Ishikawa (cell line): ENCODE results near the gene P3H2.

Experiments
- CEBPB ChIP-seq: IDR thresholded peaks from 2 replicates; pipeline ENCODE4 v1.6.1; 2012
- CREB1 ChIP-seq: IDR thresholded peaks from 2 replicates; pipeline ENCODE4 v1.6.1; 2012; ENCODE audit warnings: low read depth
- EGR1 ChIP-seq: IDR thresholded peaks from 2 replicates; pipeline ENCODE4 v1.6.1; 2012
- EP300 ChIP-seq: IDR thresholded peaks from 2 replicates; pipeline ENCODE4 v1.6.1; 2012; ENCODE audit warnings: borderline replicate concordance
- FOXM1 ChIP-seq: IDR thresholded peaks from 2 replicates; pipeline ENCODE4 v1.6.1; 2012; ENCODE audit warnings: low read depth, borderline replicate concordance
- NFIC ChIP-seq: IDR thresholded peaks from 2 replicates; pipeline ENCODE4 v1.6.1; 2012
- RAD21 ChIP-seq: IDR thresholded peaks from 2 replicates; pipeline ENCODE4 v1.6.1; 2012; ENCODE audit warnings: low read depth
- TAF1 ChIP-seq: IDR thresholded peaks from 2 replicates; pipeline ENCODE4 v1.6.1; 2012; ENCODE audit warnings: low read depth, mild to moderate bottlenecking
- TCF12 ChIP-seq: IDR thresholded peaks from 2 replicates; pipeline ENCODE4 v1.6.1; 2012; ENCODE audit warnings: low read depth
- TEAD4 ChIP-seq: IDR thresholded peaks from 2 replicates; pipeline ENCODE4 v1.6.1; 2012
- YY1 ChIP-seq: IDR thresholded peaks from 2 replicates; pipeline ENCODE4 v1.6.1; 2012; ENCODE audit warnings: low read depth
- ZBTB7A ChIP-seq: IDR thresholded peaks from 2 replicates; pipeline ENCODE4 v1.6.1; 2012; ENCODE audit warnings: low read depth
- TF ChIP-seq, protein P1 (sequence below): IDR thresholded peaks from 2 replicates; pipeline ENCODE4 v1.6.1; 2012
- TF ChIP-seq, protein P2 (sequence below): IDR thresholded peaks from 2 replicates; pipeline ENCODE4 v1.6.1; 2012; ENCODE audit warnings: low read depth, mild to moderate bottlenecking
- TF ChIP-seq, protein P3 (sequence below): IDR thresholded peaks from 2 replicates; pipeline ENCODE4 v1.6.1; 2012

Gene P3H2

DNA sequence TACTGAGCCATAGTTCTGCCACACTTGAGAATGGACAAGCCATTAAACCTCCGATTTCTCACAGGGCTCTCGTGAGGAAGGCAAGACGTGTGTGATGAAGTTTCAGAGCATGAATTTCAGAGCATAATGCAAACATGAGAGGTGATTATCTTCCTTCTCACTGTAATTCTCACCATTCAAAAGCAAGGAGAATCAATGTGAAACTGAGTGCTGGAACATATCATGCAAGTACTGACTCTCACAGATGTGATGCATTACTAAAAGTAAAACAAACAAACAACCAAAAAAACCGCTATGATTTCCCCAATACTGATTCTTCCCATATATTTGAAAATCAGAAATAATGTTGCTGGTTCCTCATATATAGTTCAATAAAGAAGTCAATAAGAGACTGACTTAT, 23.7 kb downstream of the P3H2 start:
- TF ChIP-seq EP300 (no peak), YY1 (no peak), CEBPB (no peak), EGR1 (no peak), TEAD4 (no peak), CREB1 (no peak), FOXM1 (no peak), NFIC (no peak), RAD21 (no peak)
- TF ChIP-seq, protein P1, sequence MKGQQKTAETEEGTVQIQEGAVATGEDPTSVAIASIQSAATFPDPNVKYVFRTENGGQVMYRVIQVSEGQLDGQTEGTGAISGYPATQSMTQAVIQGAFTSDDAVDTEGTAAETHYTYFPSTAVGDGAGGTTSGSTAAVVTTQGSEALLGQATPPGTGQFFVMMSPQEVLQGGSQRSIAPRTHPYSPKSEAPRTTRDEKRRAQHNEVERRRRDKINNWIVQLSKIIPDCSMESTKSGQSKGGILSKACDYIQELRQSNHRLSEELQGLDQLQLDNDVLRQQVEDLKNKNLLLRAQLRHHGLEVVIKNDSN, result no peak
- TF ChIP-seq, protein P2, sequence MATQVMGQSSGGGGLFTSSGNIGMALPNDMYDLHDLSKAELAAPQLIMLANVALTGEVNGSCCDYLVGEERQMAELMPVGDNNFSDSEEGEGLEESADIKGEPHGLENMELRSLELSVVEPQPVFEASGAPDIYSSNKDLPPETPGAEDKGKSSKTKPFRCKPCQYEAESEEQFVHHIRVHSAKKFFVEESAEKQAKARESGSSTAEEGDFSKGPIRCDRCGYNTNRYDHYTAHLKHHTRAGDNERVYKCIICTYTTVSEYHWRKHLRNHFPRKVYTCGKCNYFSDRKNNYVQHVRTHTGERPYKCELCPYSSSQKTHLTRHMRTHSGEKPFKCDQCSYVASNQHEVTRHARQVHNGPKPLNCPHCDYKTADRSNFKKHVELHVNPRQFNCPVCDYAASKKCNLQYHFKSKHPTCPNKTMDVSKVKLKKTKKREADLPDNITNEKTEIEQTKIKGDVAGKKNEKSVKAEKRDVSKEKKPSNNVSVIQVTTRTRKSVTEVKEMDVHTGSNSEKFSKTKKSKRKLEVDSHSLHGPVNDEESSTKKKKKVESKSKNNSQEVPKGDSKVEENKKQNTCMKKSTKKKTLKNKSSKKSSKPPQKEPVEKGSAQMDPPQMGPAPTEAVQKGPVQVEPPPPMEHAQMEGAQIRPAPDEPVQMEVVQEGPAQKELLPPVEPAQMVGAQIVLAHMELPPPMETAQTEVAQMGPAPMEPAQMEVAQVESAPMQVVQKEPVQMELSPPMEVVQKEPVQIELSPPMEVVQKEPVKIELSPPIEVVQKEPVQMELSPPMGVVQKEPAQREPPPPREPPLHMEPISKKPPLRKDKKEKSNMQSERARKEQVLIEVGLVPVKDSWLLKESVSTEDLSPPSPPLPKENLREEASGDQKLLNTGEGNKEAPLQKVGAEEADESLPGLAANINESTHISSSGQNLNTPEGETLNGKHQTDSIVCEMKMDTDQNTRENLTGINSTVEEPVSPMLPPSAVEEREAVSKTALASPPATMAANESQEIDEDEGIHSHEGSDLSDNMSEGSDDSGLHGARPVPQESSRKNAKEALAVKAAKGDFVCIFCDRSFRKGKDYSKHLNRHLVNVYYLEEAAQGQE, result no peak
- TF ChIP-seq, protein P3, sequence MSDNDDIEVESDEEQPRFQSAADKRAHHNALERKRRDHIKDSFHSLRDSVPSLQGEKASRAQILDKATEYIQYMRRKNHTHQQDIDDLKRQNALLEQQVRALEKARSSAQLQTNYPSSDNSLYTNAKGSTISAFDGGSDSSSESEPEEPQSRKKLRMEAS, result no peak

DNA sequence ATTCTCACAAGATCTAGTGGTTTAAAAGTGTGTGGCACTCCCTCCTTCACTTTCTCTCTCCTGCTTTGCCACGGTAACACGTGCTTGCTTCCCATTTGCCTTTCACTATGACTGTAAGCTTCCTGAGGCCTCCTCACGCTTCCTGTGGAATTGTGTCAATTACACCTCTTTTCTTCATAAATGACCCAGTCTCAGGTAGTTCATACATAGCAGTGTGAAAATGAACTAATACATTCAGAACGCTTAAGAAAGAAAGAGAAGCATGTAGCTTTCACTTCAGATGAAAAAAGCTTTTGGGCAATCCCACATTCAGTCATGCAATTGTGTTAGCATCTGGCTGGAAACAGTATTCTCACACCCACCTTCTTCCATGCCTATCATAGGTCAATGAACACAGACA, 24.4 kb downstream of the P3H2 start:
- TF ChIP-seq YY1 (no peak), CREB1 (no peak), NFIC (no peak), FOXM1 (no peak), RAD21 (no peak), EGR1 (no peak), ZBTB7A (no peak), TAF1 (no peak)
- TF ChIP-seq, protein P1, result no peak
- TF ChIP-seq, protein P2, result no peak

DNA sequence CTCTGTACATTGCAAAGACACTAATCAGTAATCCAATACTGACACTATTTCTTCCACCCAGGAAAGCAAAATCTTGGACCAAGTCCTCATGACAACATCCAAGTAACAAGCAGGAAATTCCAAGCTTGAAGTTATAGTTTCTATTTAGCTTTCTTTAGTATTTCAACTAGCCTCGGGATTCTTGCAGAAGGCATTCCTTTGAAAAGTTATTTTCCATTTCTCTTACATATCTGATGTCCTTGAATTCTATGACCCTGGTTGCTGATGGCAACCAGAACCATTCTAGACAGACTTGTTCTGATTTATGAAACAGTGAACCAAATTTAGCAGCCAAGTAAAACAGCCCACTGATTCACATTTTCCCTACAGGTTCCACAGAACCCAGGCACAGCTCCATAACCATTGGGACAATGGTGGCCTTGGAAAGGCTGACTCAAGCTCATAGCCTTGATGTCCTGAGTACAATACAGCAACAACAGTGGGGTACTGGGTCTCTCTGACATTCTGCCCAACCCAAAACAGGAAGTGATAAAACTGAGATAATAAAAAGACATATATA, 26.5 kb downstream of the P3H2 start:
- TF ChIP-seq CREB1 (no peak), EGR1 (no peak), RAD21 (no peak), NFIC (no peak), EP300 (no peak), TCF12 (no peak), YY1 (no peak), ZBTB7A (no peak), FOXM1 (no peak), TAF1 (no peak), CEBPB (no peak), TEAD4 (no peak)
- TF ChIP-seq, protein P3, result no peak
- TF ChIP-seq, protein P2, result no peak
- TF ChIP-seq, protein P1, result no peak

DNA sequence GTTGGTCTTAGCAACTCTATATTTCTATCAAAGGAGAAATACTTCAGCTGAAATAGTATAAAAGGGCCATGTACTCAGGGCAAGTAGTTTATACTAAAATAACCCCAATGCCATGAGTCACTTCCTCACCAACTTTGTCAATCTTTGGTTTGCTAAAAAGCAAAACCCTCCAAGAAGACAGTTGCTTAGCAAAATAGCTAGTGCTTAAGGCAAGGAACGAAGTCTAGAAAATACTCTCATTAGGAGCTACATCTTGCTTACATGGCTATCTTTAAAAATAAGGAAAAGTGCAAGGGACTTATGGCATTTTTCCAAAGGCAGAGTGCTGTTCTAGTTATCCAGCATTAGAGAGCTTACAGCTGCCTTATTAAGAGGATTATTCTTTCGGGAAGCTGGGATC, 28.4 kb downstream of the P3H2 start:
- TF ChIP-seq EP300, result no peak
- TF ChIP-seq RAD21, result no peak
- TF ChIP-seq EGR1, result no peak
- TF ChIP-seq, protein P3, result no peak
- no peak for TF ChIP-seq CREB1
- TF ChIP-seq FOXM1, result no peak
- no peak for TF ChIP-seq ZBTB7A
- no peak for TF ChIP-seq TCF12
- no peak for TF ChIP-seq CEBPB
- no peak for TF ChIP-seq YY1
- TF ChIP-seq NFIC, result no peak
- TF ChIP-seq TAF1, result no peak
- TF ChIP-seq, protein P2, result no peak
- TF ChIP-seq TEAD4, result no peak
- TF ChIP-seq, protein P1, result no peak
